Measurements from ENCODE around the gene FBXL20. TPM values are rescaled to one million over a fixed set of nuclear protein-coding genes. Genes with fewer than 3 reads are reported as not detected.
A peak's percentile ranks its signal among the peaks of the same experiment; 100 is the strongest.
"Not testable (repeated sequence)": the region's sequence is repeated elsewhere in the genome, so short reads cannot be mapped to it uniquely, and the experiment has no call there.

Gene FBXL20
- total RNA-seq, 3 donors from 2014 or later = 17.0 to 33.1 (median 25.3) TPM

DNA sequence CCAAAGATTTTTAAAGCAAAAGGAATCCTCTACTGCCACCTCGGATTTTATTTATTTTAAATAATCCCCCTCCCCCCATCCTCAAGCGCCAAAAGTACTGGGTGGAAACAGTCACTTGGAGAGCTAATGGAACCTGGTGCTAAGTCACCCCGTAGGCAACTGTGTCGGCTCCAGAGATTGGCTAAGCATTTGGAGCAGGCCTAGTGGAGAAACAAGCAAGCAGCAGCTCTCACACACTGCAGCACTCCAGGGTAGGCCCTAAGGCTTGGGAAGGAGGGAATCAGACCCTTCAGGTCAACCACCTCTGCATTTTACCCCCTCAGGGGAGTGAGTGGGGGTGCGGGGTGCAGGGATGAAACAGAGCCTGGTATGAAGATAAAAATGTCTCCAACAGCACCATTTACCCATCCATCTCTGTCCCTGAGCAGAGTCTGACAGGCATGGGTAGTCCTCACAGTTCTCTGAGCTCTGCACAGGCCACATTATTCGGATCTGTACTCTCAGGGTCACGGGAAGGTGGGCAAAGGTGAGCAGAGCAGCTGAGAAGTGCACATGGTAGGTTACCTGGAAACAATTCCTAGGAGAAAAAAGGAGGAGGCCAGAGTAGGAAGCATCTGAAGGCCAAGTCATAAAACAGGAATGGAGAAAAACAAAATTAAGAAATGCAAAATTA is 148.5 kb downstream of the FBXL20 start:
- no peaks in the 10 kb centered on the region for H3K9me3 ChIP-seq
- no peak overlapping the region for H3K27ac ChIP-seq
- H3K36me3 ChIP-seq = no peaks in the 10 kb centered on the region
- no peaks in the 10 kb centered on the region for H3K4me1 ChIP-seq
- no peaks in the 10 kb centered on the region for H3K27me3 ChIP-seq
- intact Hi-C loops (cut with DNase I; ENCODE audit: low total_unique reads) = no loop called here
- DNase-seq (ENCODE audit: low spot score in 2 of 2) = no peak
- TF ChIP-seq POLR2A (IDR thresholded peaks at IDR 0.05) = no peak
- TF ChIP-seq, protein P1, sequence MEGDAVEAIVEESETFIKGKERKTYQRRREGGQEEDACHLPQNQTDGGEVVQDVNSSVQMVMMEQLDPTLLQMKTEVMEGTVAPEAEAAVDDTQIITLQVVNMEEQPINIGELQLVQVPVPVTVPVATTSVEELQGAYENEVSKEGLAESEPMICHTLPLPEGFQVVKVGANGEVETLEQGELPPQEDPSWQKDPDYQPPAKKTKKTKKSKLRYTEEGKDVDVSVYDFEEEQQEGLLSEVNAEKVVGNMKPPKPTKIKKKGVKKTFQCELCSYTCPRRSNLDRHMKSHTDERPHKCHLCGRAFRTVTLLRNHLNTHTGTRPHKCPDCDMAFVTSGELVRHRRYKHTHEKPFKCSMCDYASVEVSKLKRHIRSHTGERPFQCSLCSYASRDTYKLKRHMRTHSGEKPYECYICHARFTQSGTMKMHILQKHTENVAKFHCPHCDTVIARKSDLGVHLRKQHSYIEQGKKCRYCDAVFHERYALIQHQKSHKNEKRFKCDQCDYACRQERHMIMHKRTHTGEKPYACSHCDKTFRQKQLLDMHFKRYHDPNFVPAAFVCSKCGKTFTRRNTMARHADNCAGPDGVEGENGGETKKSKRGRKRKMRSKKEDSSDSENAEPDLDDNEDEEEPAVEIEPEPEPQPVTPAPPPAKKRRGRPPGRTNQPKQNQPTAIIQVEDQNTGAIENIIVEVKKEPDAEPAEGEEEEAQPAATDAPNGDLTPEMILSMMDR (IDR thresholded peaks at IDR 0.05) = no peak
- no peak for TF ChIP-seq POLR2AphosphoS5 (IDR thresholded peaks at IDR 0.05)
- H3K4me3 ChIP-seq = no peak overlapping the region

DNA sequence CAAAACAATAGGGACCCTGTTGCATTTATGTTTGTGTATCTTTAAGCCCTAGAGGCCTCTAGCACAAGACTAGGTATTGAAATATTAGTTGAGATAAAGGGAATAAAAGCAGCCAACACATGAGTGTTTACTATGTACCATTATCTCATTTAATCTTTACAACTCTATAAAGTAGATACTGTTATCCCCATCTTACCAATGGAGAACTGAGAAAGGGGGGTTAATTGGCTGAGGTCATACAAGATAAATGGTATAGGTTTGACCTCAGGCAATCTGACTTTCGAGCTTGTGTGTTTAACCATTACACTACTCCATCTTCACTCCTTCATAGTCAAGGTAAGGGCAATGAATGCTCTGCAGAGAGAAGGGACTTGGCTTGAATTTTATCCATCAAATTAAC is 149.4 kb downstream of the FBXL20 start:
- Histone ChIP-seq H3K27ac (no peak overlapping the region), H3K9me3 (no peaks in the 10 kb centered on the region), H3K27me3 (no peaks in the 10 kb centered on the region), H3K4me3 (no peak overlapping the region), H3K4me1 (no peaks in the 10 kb centered on the region), H3K36me3 (no peaks in the 10 kb centered on the region)
- no peak for TF ChIP-seq POLR2A (IDR thresholded peaks at IDR 0.05)
- no peak for DNase-seq (ENCODE audit: low spot score in 2 of 2)
- intact Hi-C loops (cut with DNase I; ENCODE audit: low total_unique reads) = no loop called here

DNA sequence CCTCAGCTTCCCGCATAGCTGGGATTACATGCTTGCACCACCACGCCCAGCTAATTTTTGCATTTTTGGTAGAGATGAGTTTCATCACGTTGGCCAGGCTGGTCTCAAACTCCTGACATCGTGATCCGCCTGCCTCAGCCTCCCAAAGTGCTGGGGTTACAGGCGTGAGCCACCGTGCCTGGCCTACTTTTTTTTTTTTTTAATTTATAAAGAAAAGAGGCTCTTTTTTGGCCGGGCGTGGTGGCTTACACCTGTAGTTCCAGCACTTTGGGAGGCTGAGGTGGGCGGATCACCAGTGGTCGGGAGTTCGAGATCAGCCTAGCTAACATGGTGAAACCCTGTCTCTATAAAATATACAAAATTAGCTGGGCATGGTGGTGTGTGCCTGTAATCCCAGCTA is 151.3 kb downstream of the FBXL20 start:
- intact Hi-C loops (cut with DNase I; ENCODE audit: low total_unique reads); H3K36me3 ChIP-seq; H3K27ac ChIP-seq; H3K9me3 ChIP-seq; H3K4me1 ChIP-seq; DNase-seq (ENCODE audit: low spot score in 2 of 2); H3K4me3 ChIP-seq; H3K27me3 ChIP-seq: not testable (repeated sequence)

DNA sequence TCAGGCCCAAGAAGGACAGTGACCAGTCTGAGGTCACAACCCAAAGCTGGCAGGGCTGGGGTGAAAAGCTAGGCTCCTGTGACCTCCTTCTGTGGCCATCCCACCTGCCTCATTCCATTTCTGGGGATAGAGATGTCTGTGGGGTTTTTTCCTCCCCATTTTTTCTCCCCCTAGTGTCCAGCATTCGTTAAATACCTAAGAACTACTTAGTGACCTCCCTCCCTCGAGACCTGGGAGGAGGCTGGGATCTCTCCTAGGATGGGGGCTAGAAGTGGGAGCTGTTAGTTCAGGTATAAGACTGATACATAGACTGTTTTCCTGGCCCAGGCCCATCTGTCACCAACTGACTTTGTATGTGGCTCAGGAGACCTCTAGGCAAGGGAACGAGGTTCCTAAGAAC is 155.2 kb downstream of the FBXL20 start:
- no peak for TF ChIP-seq POLR2A (IDR thresholded peaks at IDR 0.05)
- TF ChIP-seq POLR2AphosphoS5 (IDR thresholded peaks at IDR 0.05) = no peak
- TF ChIP-seq, protein P1 (IDR thresholded peaks at IDR 0.05) = no peak
- Histone ChIP-seq H3K27me3 (no peaks in the 10 kb centered on the region), H3K4me1 (no peaks in the 10 kb centered on the region), H3K36me3 (no peaks in the 10 kb centered on the region), H3K4me3 (no peak overlapping the region), H3K27ac (no peak overlapping the region), H3K9me3 (no peaks in the 10 kb centered on the region)
- DNase-seq (ENCODE audit: low spot score in 2 of 2) = no peak
- intact Hi-C loops (cut with DNase I; ENCODE audit: low total_unique reads) = loop anchor here (5.0 kb wide), 1 partner anchor 841 kb away; no protein-coding TSS in a partner anchor

DNA sequence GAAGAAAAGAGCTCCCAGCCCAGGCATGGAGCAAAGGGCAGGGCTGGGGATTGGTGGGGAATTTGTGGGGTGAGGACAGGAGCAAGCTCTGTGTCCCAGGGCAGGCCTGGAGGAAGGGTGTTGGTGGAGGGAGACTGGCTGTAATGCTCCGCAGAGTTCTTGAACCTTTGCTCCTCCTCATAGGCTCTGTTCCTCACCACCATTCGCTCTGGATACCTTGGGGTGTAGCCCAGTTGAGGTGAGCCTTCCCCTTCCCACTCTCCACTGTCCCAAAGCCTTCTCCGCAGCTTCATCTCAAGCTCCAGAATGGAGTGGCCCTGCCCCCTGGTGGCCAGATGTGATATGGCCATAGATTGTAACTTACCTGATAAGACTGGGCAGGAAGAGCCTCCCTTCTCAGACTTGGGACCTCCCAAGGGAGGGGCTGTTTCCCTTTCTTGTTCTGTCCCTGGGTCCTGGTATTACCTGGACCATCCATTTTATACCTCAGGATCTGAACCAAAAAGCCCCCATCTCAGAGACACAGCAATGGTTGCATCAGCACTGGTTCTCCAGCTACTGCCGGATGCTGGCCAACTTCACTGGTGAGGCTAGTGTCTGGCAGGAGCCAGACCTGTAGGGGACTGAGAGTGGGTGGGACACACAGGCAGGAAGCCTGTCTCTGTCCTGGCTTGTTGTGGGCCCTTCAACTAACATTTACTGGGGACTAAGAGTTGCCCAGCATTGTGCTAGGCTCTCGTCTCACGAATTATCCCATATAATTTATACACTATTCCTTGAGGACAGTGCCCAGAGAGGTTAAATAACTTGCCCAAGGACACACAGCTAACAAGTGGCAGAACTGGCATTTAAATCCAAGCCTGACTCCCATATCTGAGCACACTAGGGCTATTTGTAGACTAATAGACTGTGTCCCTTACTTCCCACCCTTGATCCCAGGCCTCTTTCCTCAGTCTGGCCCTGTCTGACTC is 156.5 kb downstream of the FBXL20 start:
- peak; percentile 84 to 87 for DNase-seq (ENCODE audit: low spot score in 2 of 2)
- Histone ChIP-seq H3K4me3 (no peak overlapping the region), H3K4me1 (no peaks in the 10 kb centered on the region), H3K27me3 (no peaks in the 10 kb centered on the region), H3K36me3 (no peaks in the 10 kb centered on the region), H3K9me3 (no peaks in the 10 kb centered on the region), H3K27ac (peak overlapping the region in 1 of 2 donors; percentile 52)
- intact Hi-C loops (cut with DNase I; ENCODE audit: low total_unique reads) = loop anchor here (5.0 kb wide), 1 partner anchor 842 kb away; no protein-coding TSS in a partner anchor
- no peak for TF ChIP-seq POLR2AphosphoS5 (IDR thresholded peaks at IDR 0.05)
- TF ChIP-seq, protein P1 (IDR thresholded peaks at IDR 0.05) = peak; percentile 91 to 93 (median 92)

All from breast epithelium (tissue), 4 donors.